Heart left ventricle (tissue), 16 donors: Measurements from ENCODE around the gene TMCO6. TPM values are rescaled to one million over a fixed set of nuclear protein-coding genes. Genes with fewer than 3 reads are reported as not detected.
A peak's percentile ranks its signal among the peaks of the same experiment; 100 is the strongest.

Experiments
- ATAC-seq, 4 donors: fragments of 200-7000 bp; cut with Tn5 transposase; one replicate each; pipeline ENCODE4 v1.9.1; 2020 to 2022; ENCODE audit warnings: moderate library complexity in 4 of 4, mild to moderate bottlenecking in 3 of 4, moderate number of reproducible peaks in 1 of 4
- DNase-seq, 5 donors: peaks; one replicate each; pipeline ENCODE4 v3.0.0-alpha.2; 2020
- H3K27ac ChIP-seq, 12 donors: fragments of 200-600 bp; sonication (generic) in 4 of 12; one replicate each; pipeline versions ENCODE4 v1.5.0 to v1.8.0; 2016 to 2022; ENCODE audit warnings: mild to moderate bottlenecking in 2 of 12
- H3K27me3 ChIP-seq, 9 donors: fragments of 200-600 bp; sonication (generic) in 2 of 9; one replicate each; pipeline versions ENCODE4 v1.5.1 to v1.8.0; 2016 to 2022; ENCODE audit warnings: mild to moderate bottlenecking in 3 of 9
- H3K36me3 ChIP-seq, 9 donors: fragments of 200-600 bp; sonication (generic) in 2 of 9; one replicate each; pipeline versions ENCODE4 v1.5.0 to v1.8.0; 2018 to 2022; ENCODE audit warnings: mild to moderate bottlenecking in 2 of 9
- H3K4me1 ChIP-seq, 12 donors: fragments of 200-600 bp; sonication (generic) in 4 of 12; one replicate each; pipeline versions ENCODE4 v1.5.0 to v1.8.0; 2016 to 2022; ENCODE audit warnings: mild to moderate bottlenecking in 3 of 12
- H3K4me3 ChIP-seq, 12 donors: fragments of 200-600 bp; sonication (generic) in 4 of 12; one replicate each; pipeline versions ENCODE4 v1.5.0 to v1.8.0; 2017 to 2022; ENCODE audit warnings: mild to moderate bottlenecking in 9 of 12, moderate library complexity in 4 of 12
- H3K9me3 ChIP-seq, 12 donors: fragments of 200-600 bp; sonication (generic) in 4 of 12; one replicate each; pipeline versions ENCODE4 v1.5.0 to v1.8.0; 2016 to 2022; ENCODE audit warnings: mild to moderate bottlenecking in 1 of 12
- CTCF ChIP-seq, 12 donors: fragments of 200-600 bp; sonication (generic) in 4 of 12; IDR thresholded peaks; one replicate each; pipeline versions ENCODE4 v1.5.0 to v1.8.0; 2018 to 2022; ENCODE audit warnings: antibody characterized with exemption in 12 of 12, mild to moderate bottlenecking in 5 of 12
- POLR2A ChIP-seq, 2 donors: fragments of 450-650 bp; IDR thresholded peaks; one replicate each; pipeline ENCODE4 v1.6.1; 2017; ENCODE audit warnings: antibody characterized with exemption in 2 of 2, mild to moderate bottlenecking in 2 of 2, moderate library complexity in 2 of 2
- WGBS, 4 donors: extraction: QIAGEN DNeasy Blood & Tissue Kit in 2 of 4; methylation state at CpG; one replicate each; pipeline versions ENCODE4 v1.1.5 to v1.1.7; 2013 to 2018; 5-methylcytosine and 5-hydroxymethylcytosine counted together
- intact Hi-C, 10 donors: fragments of 100-400 bp; cut with DNase I; formaldehyde crosslinking; loops; one replicate each; pipeline versions ENCODE4 v1.11.1 to v1.14.2; 2022
- polyA plus RNA-seq, 2 donors: library from polyadenylated mRNA; stranded (reverse); fragments of 200-250 nt; gene quantifications; one replicate each; pipeline ENCODE4 v1.2.3, GENCODE V29; 2013
- total RNA-seq, 9 donors: library from RNA; depleted of rRNA in 2 of 9; stranded (reverse); fragments of >200 nt in 2 of 9; fragmentation: NEBNext Ultra II Directional in 3 of 9; extraction: Animal tissue kit (Norgen Biotek cat#: 25700) in 3 of 9; gene quantifications; one replicate each; pipeline versions ENCODE4 v1.1.0 to v1.2.4, GENCODE V29; 2016 to 2023
- donor health status: ischemic (EF 13 %, LVEDD 7.1; RV severe dilation, severe dysfunction).
- donor health status: healthy with polysubstance abuse.
- donor health status: DM: no; HTN: yes; CAD: no.
- donor health status: DM: no; HTN: no; CAD: no.
- donor health status: ischemic (EF 25% LVEDD 6.9; RV normal size, moderate dysfunction).
- donor health status: ischemic (EF 25% LVEDD 5.7; RV mildly dilated, moderate dysfunction).
- donor health status: healthy.
- donor health status: DM: yes; HTN: yes; CAD: no.
- donor health status: ischemic (EF 35%, LVEDD 5.7; RV mildly dilated, moderate dysfunction).
- donor health status: nonischemic (EF 11% LVEDD 7.7; RV severe dilation, severe dysfunction).
- donor health status: DM: yes; HTN: yes; CAD: no.
- donor health status: PGD.
- donor health status: ischemic (EF 29% LVEDD 5.4; RV normal size, mild dysfunction).
- donor health status: nonischemic (EF 23%, LVEDD 6.1; RV moderate dilation, normal function).

TMCO6 gene
- total and polyA plus RNA-seq, 11 donors: 2.2 to 11.7 (median 3.9) TPM

- Histone ChIP-seq H3K4me3 (peak overlapping the region; percentile 32 to 67 (median 57)), H3K27me3 (no peaks in the 10 kb centered on the region), H3K9me3 (peaks cover 0 to 7% (median 0%) of the 10 kb centered on the region in 12 donors), H3K36me3 (peaks cover 0 to 3% (median 0%) of the 10 kb centered on the region in 9 donors), H3K4me1 (peaks cover 0 to 40% (median 16%) of the 10 kb centered on the region in 12 donors), H3K27ac (peak overlapping the region in 11 of 12 donors; percentile 50 to 95 (median 71))
- intact Hi-C loops: loop anchor here in 6 of 10 donors (2.0 to 10.0 kb wide), 5 partner anchors 62 to 258 kb away; partner anchors contain the start of genes APBB3 (in 2 of the 6), SLC35A4 (in 2 of the 6) and ANKHD1 (in 1 of the 6)
- peak; percentile 60 to 82 (median 77) for ATAC-seq
- WGBS, 4 donors: 1 to 7% (median 1%) methylated on average over 7 to 51 of the region's 51 CpGs
- peak; percentile 52 to 85 (median 71) for DNase-seq
- TF ChIP-seq CTCF (IDR thresholded peaks at IDR 0.05) (no peak), POLR2A (IDR thresholded peaks at IDR 0.05) (peak in 1 of 2 donors; percentile 15)
Observed at GRCh38 chr5:140632366-140633020, 6.8 kb upstream of the TMCO6 start.

DNA sequence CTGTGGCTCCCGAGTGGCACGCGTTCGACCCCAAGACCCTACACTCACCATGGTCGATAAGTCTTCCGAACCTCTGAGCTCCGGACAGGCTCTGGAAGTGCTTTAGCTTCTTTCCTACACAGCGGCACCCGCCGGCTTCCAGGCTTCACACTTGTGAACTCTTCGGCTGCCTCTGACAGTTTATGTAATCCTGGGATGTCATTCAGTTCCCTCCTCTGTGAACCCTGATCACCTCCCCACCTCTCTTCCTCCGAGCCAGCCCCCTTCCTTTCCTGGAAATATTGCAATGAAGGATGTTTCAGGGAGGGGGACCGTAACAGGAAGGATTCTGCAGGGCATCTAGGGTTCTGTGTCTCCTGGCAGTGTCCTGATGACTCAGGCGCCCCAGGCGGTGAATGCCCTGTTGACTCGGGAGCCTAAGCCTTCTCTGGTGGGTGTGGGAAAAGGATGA lies 6.2 kb upstream of the TMCO6 start, which contains the start of gene CD14:
Gene CD14, minus strand, starts transcription at position 155 of the 451 bp plus-strand sequence. Its CDS starts 104 bp downstream, at position 51.
- intact Hi-C loops: loop anchor here in 6 of 10 donors (2.0 to 10.0 kb wide), 5 partner anchors 62 to 258 kb away; partner anchors contain the start of genes APBB3 (in 2 of the 6), SLC35A4 (in 2 of the 6) and ANKHD1 (in 1 of the 6)

DNA sequence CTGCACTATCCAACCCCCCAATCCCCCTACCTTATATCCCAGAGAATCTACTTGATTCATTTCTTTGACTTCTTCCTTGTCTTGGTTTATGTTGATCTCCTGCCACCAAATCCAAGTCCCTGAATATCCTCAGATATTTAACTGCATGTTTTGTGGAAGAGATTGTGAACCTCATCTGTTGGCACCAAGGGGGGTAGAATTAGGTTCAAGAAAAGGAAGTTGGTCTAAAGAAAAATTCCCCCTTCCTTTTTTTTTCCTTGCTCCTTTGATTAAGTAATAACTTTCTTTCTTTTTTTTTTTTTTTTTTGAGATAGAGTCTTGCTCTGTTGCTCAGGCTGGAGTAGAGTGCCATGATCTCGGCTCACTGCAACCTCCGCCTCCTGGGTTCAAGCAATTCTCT lies 5.8 kb upstream of the TMCO6 start:
- Histone ChIP-seq H3K27me3 (no peaks in the 10 kb centered on the region), H3K27ac (peak overlapping the region in 9 of 12 donors; percentile 53 to 95 (median 71)), H3K4me3 (peak overlapping the region in 9 of 12 donors; percentile 54 to 67 (median 61)), H3K9me3 (peaks cover 0 to under 1% (median 0%) of the 10 kb centered on the region in 12 donors), H3K4me1 (peaks cover 0 to 44% (median 17%) of the 10 kb centered on the region in 12 donors), H3K36me3 (peaks cover 0 to 3% (median 0%) of the 10 kb centered on the region in 9 donors)
- TF ChIP-seq POLR2A (IDR thresholded peaks at IDR 0.05) (no peak), CTCF (IDR thresholded peaks at IDR 0.05) (no peak)
- DNase-seq: no peak
- ATAC-seq: no peak
- 93 to 97% (median 95%) methylated on average over 2 of the region's 2 CpGs for WGBS, 4 donors
- intact Hi-C loops: loop anchor here in 6 of 10 donors (2.0 to 10.0 kb wide), 5 partner anchors 63 to 259 kb away; partner anchors contain the start of genes APBB3 (in 2 of the 6), SLC35A4 (in 2 of the 6) and ANKHD1 (in 1 of the 6)

More for the DNA sequence above, 6.2 kb upstream of the TMCO6 start, which contains the start of gene CD14:
- no peak for TF ChIP-seq POLR2A (IDR thresholded peaks at IDR 0.05)
- peak in 1 of 12 donors; percentile 17 for TF ChIP-seq CTCF (IDR thresholded peaks at IDR 0.05)
- Histone ChIP-seq H3K4me3 (peak within 1 kb of the TSS; percentile 32 to 67 (median 57)), H3K9me3 (peaks cover 0 to 4% (median 0%) of the 10 kb centered on the region in 12 donors), H3K27me3 (no peaks in the 10 kb centered on the region), H3K27ac (peak within 1 kb of the TSS in 11 of 12 donors; percentile 50 to 95 (median 71)), H3K36me3 (peaks cover 0 to 3% (median 0%) of the 10 kb centered on the region in 9 donors), H3K4me1 (peaks cover 0 to 44% (median 16%) of the 10 kb centered on the region in 12 donors)
- 9 to 17% (median 11%) methylated on average over 14 to 16 of the region's 16 CpGs for WGBS, 4 donors
- DNase-seq: peak in 4 of 5 donors; percentile 55 to 75 (median 68)
- peak; percentile 53 to 69 (median 62) for ATAC-seq
